KBM-7 (cell line): ENCODE data around the gene PTMA.
"Not testable (repeated sequence)": the region's sequence is repeated elsewhere in the genome, so short reads cannot be mapped to it uniquely, and the experiment has no call there.

ENCODE experiments used
- DNase-seq: peaks from one replicate; pipeline ENCODE4 v3.0.0-alpha.2; 2015
- in situ Hi-C: fragments of 300-500 bp; cut with MboI; formaldehyde crosslinking; loops from 2 replicates; pipeline ENCODE4 v1.14.3; 2020; ENCODE audit warnings: low sequenced_read_pairs, low pct_unique_long_range_greater_than_20kb, mixed read lengths

The PTMA gene

GRCh38 chr2:231707927-231708772 lies at the start of gene PTMA:
Gene PTMA (plus strand): TSS chr2:231708525. CDS start chr2:231708707, 182 bp downstream.
- in situ Hi-C loops, result no loop called here
- peak; percentile 100 for DNase-seq

DNA sequence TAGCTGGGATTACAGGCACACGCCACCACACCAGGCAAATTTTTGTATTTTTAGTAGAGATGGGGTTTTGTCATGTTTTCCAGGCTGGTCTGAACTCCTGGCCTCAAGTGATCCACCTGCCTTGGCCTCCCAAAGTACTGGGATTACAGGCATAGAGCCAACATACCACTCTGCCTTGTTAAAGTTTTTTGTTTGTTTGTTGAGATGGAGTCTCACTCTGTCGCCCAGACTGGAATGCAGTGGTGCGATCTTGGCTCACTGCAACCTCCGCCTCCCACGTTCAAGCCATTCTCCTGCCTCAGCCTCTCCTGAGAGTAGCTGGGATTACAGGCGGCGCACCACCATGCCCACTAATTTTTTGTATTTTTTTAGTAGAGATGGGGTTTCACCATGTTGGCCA lies 48.3 kb upstream of the PTMA start:
- not testable (repeated sequence) for DNase-seq
- in situ Hi-C loops, result loop anchor here (10.0 kb wide), 1 partner anchor 45 kb away; no protein-coding TSS in a partner anchor

GRCh38 chr2:231660860-231661259 lies 47.5 kb upstream of the PTMA start:
- in situ Hi-C loops, result loop anchor here (10.0 kb wide), 1 partner anchor 46 kb away; no protein-coding TSS in a partner anchor
- DNase-seq, result no peak

DNA sequence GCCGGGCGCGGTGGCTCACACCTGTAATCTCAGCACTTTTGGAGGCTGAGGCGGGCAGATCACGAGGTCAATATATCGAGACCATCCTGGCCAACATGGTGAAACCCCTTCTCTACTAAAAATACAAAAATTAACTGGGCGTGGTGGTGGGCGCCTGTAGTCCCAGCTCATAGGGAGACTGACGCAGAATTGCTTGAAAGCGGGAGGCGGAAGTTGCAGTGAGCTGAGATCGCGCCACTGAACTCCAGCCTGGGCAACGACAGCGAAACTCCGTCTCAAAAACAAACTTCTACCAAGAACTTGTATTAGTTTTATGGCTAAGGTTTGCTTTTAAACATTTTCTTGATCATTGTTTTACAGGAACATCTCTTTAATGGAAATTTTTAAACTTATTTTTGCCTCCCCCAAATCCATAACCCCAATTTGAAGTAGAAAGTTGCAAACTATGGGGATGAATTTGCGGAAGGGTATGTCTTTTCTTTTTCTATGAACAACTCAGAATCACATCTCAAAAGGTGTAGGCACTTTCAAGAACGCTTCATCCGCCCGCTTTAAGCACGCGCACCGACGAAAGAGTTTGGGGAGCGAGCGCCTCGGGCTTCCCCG lies 46.8 kb upstream of the PTMA start:
- DNase-seq, result no peak
- in situ Hi-C loops, result loop anchor here (10.0 kb wide), 1 partner anchor 47 kb away; no protein-coding TSS in a partner anchor

DNA sequence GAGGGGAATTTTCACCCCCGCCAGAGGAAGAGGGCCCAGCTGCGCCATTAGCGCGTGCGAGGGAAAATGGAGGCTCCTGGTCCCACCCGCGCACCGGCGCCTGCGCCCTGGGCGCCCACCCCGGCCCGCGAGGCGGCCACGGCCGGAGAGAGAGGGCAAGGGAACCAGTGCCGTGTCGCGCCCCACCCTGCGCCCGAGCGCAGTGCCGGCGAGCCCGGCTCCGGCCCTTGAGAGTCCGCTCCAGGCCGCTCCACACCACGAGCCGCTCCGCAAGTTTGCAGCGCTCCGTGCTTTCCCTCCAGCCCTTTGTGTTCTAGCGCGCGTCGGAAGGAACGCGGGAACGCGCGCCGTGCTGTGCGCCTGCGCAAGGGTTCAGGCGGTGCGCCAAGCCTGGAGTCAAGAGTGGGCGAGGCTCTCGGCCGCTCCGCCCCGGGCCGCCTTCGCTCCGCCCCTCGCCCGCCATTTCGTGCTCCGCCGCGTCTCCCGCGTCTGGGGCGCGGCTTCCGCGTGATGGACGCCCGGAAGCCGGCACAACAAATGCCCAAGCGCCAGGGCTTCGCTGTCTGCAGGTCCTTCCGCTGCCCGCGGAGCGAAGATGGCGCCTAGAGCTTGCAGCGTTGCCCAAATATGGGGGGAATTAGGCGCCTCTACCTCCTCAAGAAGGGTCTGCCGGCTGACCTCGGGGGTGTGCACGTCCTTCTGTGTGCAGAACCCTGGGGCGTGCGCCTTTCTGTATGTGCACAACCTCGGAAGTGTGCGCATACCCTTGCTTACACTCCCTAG lies 46.1 kb upstream of the PTMA start:
- peak; percentile 99 for DNase-seq
- in situ Hi-C loops, result loop anchor here (10.0 kb wide), 1 partner anchor 47 kb away; no protein-coding TSS in a partner anchor

- no peak for DNase-seq
- in situ Hi-C loops, result loop anchor here (10.0 kb wide), 1 partner anchor 48 kb away; no protein-coding TSS in a partner anchor
These were observed 45.4 kb upstream of the PTMA start for GRCh38 chr2:231662811-231663457.

- in situ Hi-C loops, result loop anchor here (10.0 kb wide), 1 partner anchor 49 kb away; no protein-coding TSS in a partner anchor
These were observed 44.7 kb upstream of the PTMA start for GRCh38 chr2:231663458-231664212.

DNA sequence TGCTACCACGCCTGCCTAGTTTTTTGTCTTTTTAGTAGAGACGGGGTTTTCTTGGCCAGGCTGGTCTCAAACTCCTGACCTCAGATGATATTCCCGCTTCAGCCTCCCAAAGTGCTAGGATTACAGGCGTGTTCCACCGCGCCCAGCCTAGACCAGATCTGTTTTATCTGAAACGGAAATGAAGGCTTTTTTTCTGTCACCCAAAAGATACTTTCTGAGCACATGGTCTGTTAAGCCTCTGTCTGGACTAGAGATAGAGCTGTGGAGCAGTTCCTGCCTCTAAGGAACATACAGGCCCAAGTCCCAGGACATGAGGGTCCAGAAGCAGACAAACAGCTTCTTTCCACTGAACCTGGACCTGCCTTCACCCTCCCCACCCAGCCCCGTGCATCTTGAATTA lies 43.6 kb upstream of the PTMA start:
- no peak for DNase-seq
- in situ Hi-C loops, result loop anchor here (10.0 kb wide), 1 partner anchor 50 kb away; no protein-coding TSS in a partner anchor

More at GRCh38 chr2:231663458-231664212, 44.7 kb upstream of the PTMA start:
- DNase-seq, result no peak

GRCh38 chr2:231665245-231666170 lies 42.8 kb upstream of the PTMA start:
- in situ Hi-C loops, result loop anchor here (10.0 kb wide), 1 partner anchor 51 kb away; no protein-coding TSS in a partner anchor
- DNase-seq, result no peak

- in situ Hi-C loops, result loop anchor here (10.0 kb wide), 1 partner anchor 52 kb away; no protein-coding TSS in a partner anchor
- peak; percentile 95 for DNase-seq
These were observed 41.9 kb upstream of the PTMA start for GRCh38 chr2:231666171-231667095.

GRCh38 chr2:231667096-231667427 lies 41.3 kb upstream of the PTMA start:
- in situ Hi-C loops, result loop anchor here (10.0 kb wide), 1 partner anchor 52 kb away; no protein-coding TSS in a partner anchor
- no peak for DNase-seq

DNA sequence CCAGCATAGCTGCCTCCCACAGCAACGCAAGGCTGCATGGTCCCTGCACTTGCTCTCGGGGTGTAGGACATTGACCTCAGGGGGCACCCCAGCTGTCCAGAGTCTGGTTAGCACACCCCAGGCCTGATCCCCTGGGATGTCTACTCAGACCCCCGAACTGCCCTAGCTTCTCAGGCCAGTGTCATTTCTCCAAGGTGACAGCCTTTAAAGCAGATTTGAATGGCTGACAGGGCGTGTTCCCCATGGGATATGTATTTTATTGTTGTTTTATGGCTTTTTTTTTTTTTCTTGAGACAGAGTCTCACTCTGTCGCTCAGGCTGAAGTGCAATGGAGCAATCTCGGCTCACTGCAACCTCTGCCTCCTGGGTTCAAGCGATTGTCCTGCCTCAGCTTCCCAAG lies 40.8 kb upstream of the PTMA start:
- DNase-seq, result no peak
- in situ Hi-C loops, result loop anchor here (10.0 kb wide), 1 partner anchor 53 kb away; no protein-coding TSS in a partner anchor

GRCh38 chr2:231668981-231669380 lies 39.3 kb upstream of the PTMA start:
- in situ Hi-C loops, result loop anchor here (10.0 kb wide), 1 partner anchor 54 kb away; no protein-coding TSS in a partner anchor
- DNase-seq, result no peak

GRCh38 chr2:231671270-231672050 lies 36.9 kb upstream of the PTMA start:
- in situ Hi-C loops, result no loop called here
- DNase-seq, result peak; percentile 61

- DNase-seq, result peak; percentile 80
- in situ Hi-C loops, result no loop called here
These were observed 35.5 kb upstream of the PTMA start for GRCh38 chr2:231672617-231673347.
